HepG2 (cell line): Measurements from ENCODE around the gene PEMT. TPM values are rescaled to one million over a fixed set of nuclear protein-coding genes. Genes with fewer than 3 reads are reported as not detected.

ENCODE experiments used
- ADNP ChIP-seq: sonication (generic); formaldehyde crosslinking; IDR thresholded peaks from 2 replicates; pipeline ENCODE4 v1.4.0; 2020; ENCODE audit warnings: missing genetic modification reagents
- BORCS8-MEF2B ChIP-seq: sonication (generic); formaldehyde crosslinking; IDR thresholded peaks from 2 replicates; pipeline ENCODE4 v1.8.0; 2022; ENCODE audit warnings: mild to moderate bottlenecking, missing genetic modification reagents
- ELF3 ChIP-seq: IDR thresholded peaks from 2 replicates; pipeline ENCODE4 v1.6.1; 2016; ENCODE audit warnings: missing genetic modification reagents, missing compliant biosample characterization
- ELF4 ChIP-seq: sonication (generic); formaldehyde crosslinking; IDR thresholded peaks from 2 replicates; pipeline ENCODE4 v1.5.0; 2020; ENCODE audit warnings: missing genetic modification reagents, mild to moderate bottlenecking, moderate library complexity, borderline replicate concordance
- KAT7 ChIP-seq: IDR thresholded peaks from 2 replicates; pipeline ENCODE4 v1.6.1; 2018; ENCODE audit warnings: borderline replicate concordance, missing compliant biosample characterization
- KDM4B ChIP-seq: sonication (generic); formaldehyde crosslinking; IDR thresholded peaks from 2 replicates; pipeline ENCODE4 v1.4.0; 2020; ENCODE audit warnings: missing genetic modification reagents
- KLF9 ChIP-seq: IDR thresholded peaks from 2 replicates; pipeline ENCODE4 v1.6.1; 2016; ENCODE audit warnings: low read depth
- MBNL3 ChIP-seq: fragments of 250-450 bp; sonication (Bioruptor Pico); conservative IDR thresholded peaks from 2 replicates; pipeline ENCODE4 v1.8.0; 2022; ENCODE audit warnings: mild to moderate bottlenecking, inconsistent platforms
- ONECUT2 ChIP-seq: sonication (generic); formaldehyde crosslinking; IDR thresholded peaks from 2 replicates; pipeline ENCODE4 v1.4.0; 2020; ENCODE audit warnings: missing genetic modification reagents
- SRSF1 ChIP-seq: fragments of 200-400 bp; formaldehyde crosslinking; optimal IDR thresholded peaks from 2 replicates; pipeline ENCODE3; 2017; ENCODE audit warnings: mild to moderate bottlenecking, low read depth, low read length, moderate library complexity
- TARDBP ChIP-seq: sonication (generic); formaldehyde crosslinking; IDR thresholded peaks from 2 replicates; pipeline ENCODE4 v1.8.0; 2022; ENCODE audit warnings: mild to moderate bottlenecking, missing genetic modification reagents
- U2AF2 ChIP-seq: fragments of 200-400 bp; formaldehyde crosslinking; IDR thresholded peaks from 2 replicates; pipeline ENCODE4 v1.6.1; 2017; ENCODE audit warnings: low read depth, mild to moderate bottlenecking, low read length
- UBTF ChIP-seq: sonication (generic); formaldehyde crosslinking; IDR thresholded peaks from 2 replicates; pipeline ENCODE4 v1.4.0; 2020; ENCODE audit warnings: mild to moderate bottlenecking, missing genetic modification reagents
- ZFAT ChIP-seq: sonication (generic); formaldehyde crosslinking; conservative IDR thresholded peaks from 2 replicates; pipeline ENCODE4 v1.8.1; 2023; ENCODE audit warnings: missing genetic modification reagents, inconsistent platforms
- ZFP1 ChIP-seq: IDR thresholded peaks from 2 replicates; pipeline ENCODE4 v1.6.1; 2016
- ZFYVE20 ChIP-seq: sonication (generic); formaldehyde crosslinking; IDR thresholded peaks from 2 replicates; pipeline ENCODE4 v1.8.0; 2023; ENCODE audit warnings: low read depth, mild to moderate bottlenecking, moderate library complexity, missing genetic modification reagents, borderline replicate concordance
- ZNF383 ChIP-seq: sonication (generic); formaldehyde crosslinking; IDR thresholded peaks from 2 replicates; pipeline ENCODE4 v1.4.0; 2020; ENCODE audit warnings: missing genetic modification reagents, mild to moderate bottlenecking, borderline replicate concordance
- ZNF430 ChIP-seq: sonication (generic); formaldehyde crosslinking; IDR thresholded peaks from 2 replicates; pipeline ENCODE4 v1.9.0; 2021; ENCODE audit warnings: mild to moderate bottlenecking, missing genetic modification reagents
- ZNF546 ChIP-seq: sonication (generic); formaldehyde crosslinking; conservative IDR thresholded peaks from 2 replicates; pipeline ENCODE4 v1.8.1; 2023; ENCODE audit warnings: mild to moderate bottlenecking, missing genetic modification reagents
- ZNF589 ChIP-seq: sonication (generic); formaldehyde crosslinking; conservative IDR thresholded peaks from 2 replicates; pipeline ENCODE4 v1.8.0; 2022; ENCODE audit warnings: mild to moderate bottlenecking, moderate library complexity, missing genetic modification reagents
- polyA plus RNA-seq, 8 experiments: library from polyadenylated mRNA; depleted of rRNA in 3 of 8; stranded (reverse) in 7 of 8; unstranded in 1 of 8; fragments of >200 nt; fragmentation: Illumina TruSeq in 4 of 8; extraction: Trizol in 4 of 8; gene quantifications; 2 replicates each; pipeline versions ENCODE4 v1.2.1 to v1.2.3, GENCODE V29; 2011 to 2016; ENCODE audit warnings: low read depth in 4 of 8, missing spikeins in 1 of 8, mixed read lengths in 1 of 8; ENCODE audit not compliant: insufficient read depth in 1 of 8
- total RNA-seq, 5 experiments: library from RNA; depleted of rRNA; stranded (reverse); fragments of >200 nt; fragmentation: Illumina TruSeq; extraction: Trizol; gene quantifications; 2 replicates each; pipeline ENCODE4 v1.2.3, GENCODE V29; 2016; ENCODE audit warnings: low read depth in 1 of 5
- TF ChIP-seq, protein P1 (sequence below): sonication (generic); formaldehyde crosslinking; IDR thresholded peaks from 2 replicates; pipeline ENCODE4 v1.5.1; 2020; ENCODE audit warnings: mild to moderate bottlenecking, missing genetic modification reagents, moderate library complexity
- TF ChIP-seq, protein P2 (sequence below): sonication (generic); formaldehyde crosslinking; IDR thresholded peaks from 2 replicates; pipeline ENCODE4 v1.8.1; 2023; ENCODE audit warnings: missing genetic modification reagents, mild to moderate bottlenecking, borderline replicate concordance
- TF ChIP-seq, protein P3 (sequence below): fragments of 450-650 bp; IDR thresholded peaks from 2 replicates; pipeline ENCODE4 v1.6.1; 2016
- TF ChIP-seq, protein P4 (sequence below): sonication (generic); formaldehyde crosslinking; IDR thresholded peaks from 2 replicates; pipeline ENCODE4 v1.4.0; 2020; ENCODE audit warnings: low read depth, mild to moderate bottlenecking, missing genetic modification reagents

The PEMT gene
- total and polyA plus RNA-seq, 2 of the 13 experiments (the other 11 are each of a cell fraction or from before 2014, with no cell fraction given) = 31.7 to 43.6 TPM

DNA sequence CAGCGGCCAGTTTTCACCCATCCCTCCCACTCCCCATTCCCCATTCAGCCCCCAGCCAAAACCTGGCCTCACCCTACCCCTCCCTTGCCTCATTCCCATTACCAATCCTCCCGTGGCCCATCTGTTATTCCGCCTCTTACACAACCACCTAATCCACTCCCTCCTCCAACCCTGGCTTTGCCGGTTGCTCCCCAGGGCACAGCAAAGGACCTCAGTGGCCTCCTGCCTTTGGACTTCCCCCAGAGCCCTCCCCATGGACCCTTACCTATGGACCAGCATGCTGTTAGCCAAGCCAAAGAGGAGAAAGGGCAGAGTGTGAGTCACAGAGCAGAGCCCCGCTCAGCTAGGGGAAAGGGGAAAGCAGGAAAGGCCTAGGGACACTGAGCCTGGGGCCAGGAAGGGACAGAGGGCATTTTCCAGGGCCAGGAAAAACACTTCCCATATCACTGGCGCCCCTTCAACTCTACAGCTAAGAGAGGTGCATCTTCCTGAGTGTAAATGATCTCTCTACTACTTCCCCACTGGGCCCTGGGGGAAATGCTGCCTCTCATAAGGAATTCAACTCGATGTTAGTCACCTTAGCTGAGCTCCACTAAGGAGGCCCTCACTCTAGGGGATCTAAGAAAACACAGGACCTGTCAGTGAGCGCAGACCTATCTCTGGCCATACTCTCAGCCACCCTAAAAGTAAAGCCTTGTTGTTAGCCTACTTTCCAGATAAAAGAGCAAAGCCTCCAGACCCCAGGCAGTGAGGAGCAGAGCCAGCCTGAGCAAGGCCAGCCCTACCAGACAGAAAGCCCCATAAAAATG, 10.6 kb downstream of the PEMT start (continued):
- no peak for TF ChIP-seq ZFAT (CRISPR knock-in tag)
- TF ChIP-seq ONECUT2 (CRISPR knock-in tag) = no peak
- no peak for TF ChIP-seq MBNL3 (CRISPR knock-in tag)
- TF ChIP-seq, protein P1, sequence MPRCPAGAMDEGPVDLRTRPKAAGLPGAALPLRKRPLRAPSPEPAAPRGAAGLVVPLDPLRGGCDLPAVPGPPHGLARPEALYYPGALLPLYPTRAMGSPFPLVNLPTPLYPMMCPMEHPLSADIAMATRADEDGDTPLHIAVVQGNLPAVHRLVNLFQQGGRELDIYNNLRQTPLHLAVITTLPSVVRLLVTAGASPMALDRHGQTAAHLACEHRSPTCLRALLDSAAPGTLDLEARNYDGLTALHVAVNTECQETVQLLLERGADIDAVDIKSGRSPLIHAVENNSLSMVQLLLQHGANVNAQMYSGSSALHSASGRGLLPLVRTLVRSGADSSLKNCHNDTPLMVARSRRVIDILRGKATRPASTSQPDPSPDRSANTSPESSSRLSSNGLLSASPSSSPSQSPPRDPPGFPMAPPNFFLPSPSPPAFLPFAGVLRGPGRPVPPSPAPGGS (CRISPR knock-in tag) = no peak
- no peak for TF ChIP-seq ELF4 (CRISPR knock-in tag)
- no peak for TF ChIP-seq ZNF589 (CRISPR knock-in tag)
- no peak for TF ChIP-seq U2AF2
- TF ChIP-seq, protein P2, sequence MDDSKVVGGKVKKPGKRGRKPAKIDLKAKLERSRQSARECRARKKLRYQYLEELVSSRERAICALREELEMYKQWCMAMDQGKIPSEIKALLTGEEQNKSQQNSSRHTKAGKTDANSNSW (CRISPR knock-in tag) = no peak
- no peak for TF ChIP-seq ADNP (CRISPR knock-in tag)
- no peak for TF ChIP-seq SRSF1
- no peak for TF ChIP-seq ZFP1 (CRISPR knock-in tag)
- TF ChIP-seq ZNF383 = no peak
- TF ChIP-seq BORCS8-MEF2B (CRISPR knock-in tag) = no peak
- TF ChIP-seq, protein P3, sequence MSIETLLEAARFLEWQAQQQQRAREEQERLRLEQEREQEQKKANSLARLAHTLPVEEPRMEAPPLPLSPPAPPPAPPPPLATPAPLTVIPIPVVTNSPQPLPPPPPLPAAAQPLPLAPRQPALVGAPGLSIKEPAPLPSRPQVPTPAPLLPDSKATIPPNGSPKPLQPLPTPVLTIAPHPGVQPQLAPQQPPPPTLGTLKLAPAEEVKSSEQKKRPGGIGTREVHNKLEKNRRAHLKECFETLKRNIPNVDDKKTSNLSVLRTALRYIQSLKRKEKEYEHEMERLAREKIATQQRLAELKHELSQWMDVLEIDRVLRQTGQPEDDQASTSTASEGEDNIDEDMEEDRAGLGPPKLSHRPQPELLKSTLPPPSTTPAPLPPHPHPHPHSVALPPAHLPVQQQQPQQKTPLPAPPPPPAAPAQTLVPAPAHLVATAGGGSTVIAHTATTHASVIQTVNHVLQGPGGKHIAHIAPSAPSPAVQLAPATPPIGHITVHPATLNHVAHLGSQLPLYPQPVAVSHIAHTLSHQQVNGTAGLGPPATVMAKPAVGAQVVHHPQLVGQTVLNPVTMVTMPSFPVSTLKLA = 0 out of 2 replicates have a peak, but pooled peaks have one; percentile 21
- peak; percentile 62; the same call in 1 of the 2 replicates for TF ChIP-seq ZNF430 (CRISPR knock-in tag)
- peak; percentile 73; the same call in 1 of the 2 replicates for TF ChIP-seq TARDBP (CRISPR knock-in tag)
- no peak; the same call in 1 of the 2 replicates for TF ChIP-seq ZNF546 (CRISPR knock-in tag)
- peak; percentile 76 for TF ChIP-seq UBTF (CRISPR knock-in tag)
- TF ChIP-seq, protein P4, sequence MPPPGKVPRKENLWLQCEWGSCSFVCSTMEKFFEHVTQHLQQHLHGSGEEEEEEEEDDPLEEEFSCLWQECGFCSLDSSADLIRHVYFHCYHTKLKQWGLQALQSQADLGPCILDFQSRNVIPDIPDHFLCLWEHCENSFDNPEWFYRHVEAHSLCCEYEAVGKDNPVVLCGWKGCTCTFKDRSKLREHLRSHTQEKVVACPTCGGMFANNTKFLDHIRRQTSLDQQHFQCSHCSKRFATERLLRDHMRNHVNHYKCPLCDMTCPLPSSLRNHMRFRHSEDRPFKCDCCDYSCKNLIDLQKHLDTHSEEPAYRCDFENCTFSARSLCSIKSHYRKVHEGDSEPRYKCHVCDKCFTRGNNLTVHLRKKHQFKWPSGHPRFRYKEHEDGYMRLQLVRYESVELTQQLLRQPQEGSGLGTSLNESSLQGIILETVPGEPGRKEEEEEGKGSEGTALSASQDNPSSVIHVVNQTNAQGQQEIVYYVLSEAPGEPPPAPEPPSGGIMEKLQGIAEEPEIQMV (CRISPR knock-in tag) = no peak
- TF ChIP-seq ZFYVE20 = no peak
- peak; percentile 68; the same call in 1 of the 2 replicates for TF ChIP-seq KAT7 (CRISPR knock-in tag)
- TF ChIP-seq KLF9 (CRISPR knock-in tag) = no peak
- TF ChIP-seq ELF3 = peak; percentile 85
- no peak for TF ChIP-seq KDM4B (CRISPR knock-in tag)
